Activated B cell treated with CpG ODN at 0.5 μM for 24 hours (primary cell): ENCODE results near the gene ERC2. TPM values are rescaled to one million over a fixed set of nuclear protein-coding genes. Genes with fewer than 3 reads are reported as not detected.

ENCODE experiments used
- ATAC-seq: fragments of 200-7000 bp; cut with Tn5 transposase; one replicate; pipeline ENCODE4 v1.10.0; 2021; ENCODE audit warnings: low read depth, mild to moderate bottlenecking, moderate library complexity
- CTCF ChIA-PET: fragments of 350-600 bp; sonication (Branson Sonifier 250); formaldehyde crosslinking; loops from one replicate; lab custom pipeline; 2021; ENCODE audit warnings: antibody characterized with exemption; lab: Charles Lee
- POLR2A ChIA-PET: fragments of 350-600 bp; sonication (Branson Sonifier 250); formaldehyde crosslinking; loops from one replicate; lab custom pipeline; 2021; ENCODE audit warnings: antibody characterized with exemption; lab: Charles Lee
- DNase-seq: peaks from one replicate; pipeline ENCODE4 v3.0.0; 2022
- H3K27ac Mint-ChIP-seq: one replicate; pipeline ENCODE4 v1.8.0; 2020; ENCODE audit warnings: mixed read lengths
- H3K27me3 Mint-ChIP-seq: one replicate; pipeline ENCODE4 v1.8.0; 2021; ENCODE audit warnings: mixed read lengths
- H3K36me3 Mint-ChIP-seq: one replicate; pipeline ENCODE4 v1.8.0; 2021; ENCODE audit warnings: low read depth, mixed read lengths
- H3K4me1 Mint-ChIP-seq: one replicate; pipeline ENCODE4 v1.8.0; 2021; ENCODE audit warnings: mixed read lengths
- H3K4me3 Mint-ChIP-seq: one replicate; pipeline ENCODE4 v1.8.0; 2020; ENCODE audit warnings: mild to moderate bottlenecking, mixed read lengths
- H3K9me3 Mint-ChIP-seq: one replicate; pipeline ENCODE4 v1.8.0; 2020; ENCODE audit warnings: mixed read lengths
- CTCF ChIP-seq: fragments of 200-600 bp; IDR thresholded peaks from one replicate; pipeline ENCODE4 v1.8.0; 2022; ENCODE audit warnings: antibody characterized with exemption, mild to moderate bottlenecking
- intact Hi-C: fragments of 100-400 bp; cut with micrococcal nuclease; formaldehyde crosslinking; loops from one replicate; pipeline ENCODE4 v1.15.1; 2024
- total RNA-seq: library from RNA; stranded (reverse); gene quantifications from 2 replicates; pipeline ENCODE4 v1.2.3, GENCODE V29; 2022

The ERC2 gene
- total RNA-seq, 1 donor from 2014 or later: not detected

- ChIA-PET POLR2A (no interaction called here), CTCF (no interaction called here)
- Mint-ChIP-seq H3K4me3 (no peak overlapping the region), H3K4me1 (no peaks in the 10 kb centered on the region), H3K36me3 (no peaks in the 10 kb centered on the region), H3K27ac (no peak overlapping the region), H3K27me3 (peaks cover 6% of the 10 kb centered on the region), H3K9me3 (peaks cover 5% of the 10 kb centered on the region)
- DNase-seq: no peak
- intact Hi-C loops: no loop called here
- ATAC-seq: no peak
- TF ChIP-seq CTCF: no peak
Observed at GRCh38 chr3:56398659-56399058, 69.6 kb downstream of the ERC2 start.

DNA sequence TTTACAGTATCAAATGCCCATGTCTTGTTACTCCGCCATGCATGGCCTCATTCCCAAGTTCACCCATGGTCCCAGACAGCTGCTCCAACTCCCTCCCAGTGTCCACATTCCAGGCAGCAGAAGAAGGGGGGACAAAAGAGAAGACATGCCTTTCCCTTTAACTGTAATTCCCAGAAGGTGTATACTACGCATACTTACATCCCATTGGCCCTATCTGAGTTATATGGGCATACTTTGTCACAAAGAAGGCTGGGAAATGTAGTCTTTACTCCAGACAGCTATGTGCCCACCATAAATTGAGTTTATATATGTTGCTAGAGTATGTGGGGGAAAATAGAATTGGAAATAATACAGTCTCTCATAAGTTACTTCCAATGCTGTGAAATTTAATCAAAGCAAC is 70.5 kb downstream of the ERC2 start:
- ATAC-seq (no peak), DNase-seq (no peak)
- ChIA-PET CTCF (no interaction called here), POLR2A (no interaction called here)
- Mint-ChIP-seq H3K4me3 (no peak overlapping the region), H3K4me1 (no peaks in the 10 kb centered on the region), H3K27ac (no peak overlapping the region), H3K9me3 (peaks cover 3% of the 10 kb centered on the region), H3K27me3 (peaks cover 10% of the 10 kb centered on the region), H3K36me3 (no peaks in the 10 kb centered on the region)
- TF ChIP-seq CTCF: no peak
- intact Hi-C loops: no loop called here

- Mint-ChIP-seq H3K27me3 (peaks cover 9% of the 10 kb centered on the region), H3K4me1 (no peaks in the 10 kb centered on the region), H3K4me3 (no peak overlapping the region), H3K9me3 (no peaks in the 10 kb centered on the region), H3K36me3 (no peaks in the 10 kb centered on the region), H3K27ac (no peak overlapping the region)
- ATAC-seq (no peak), DNase-seq (no peak)
- POLR2A ChIA-PET: no interaction called here
- intact Hi-C loops: no loop called here
- TF ChIP-seq CTCF: no peak
- CTCF ChIA-PET: no interaction called here
Observed at GRCh38 chr3:56389183-56389830, 79.0 kb downstream of the ERC2 start.

DNA sequence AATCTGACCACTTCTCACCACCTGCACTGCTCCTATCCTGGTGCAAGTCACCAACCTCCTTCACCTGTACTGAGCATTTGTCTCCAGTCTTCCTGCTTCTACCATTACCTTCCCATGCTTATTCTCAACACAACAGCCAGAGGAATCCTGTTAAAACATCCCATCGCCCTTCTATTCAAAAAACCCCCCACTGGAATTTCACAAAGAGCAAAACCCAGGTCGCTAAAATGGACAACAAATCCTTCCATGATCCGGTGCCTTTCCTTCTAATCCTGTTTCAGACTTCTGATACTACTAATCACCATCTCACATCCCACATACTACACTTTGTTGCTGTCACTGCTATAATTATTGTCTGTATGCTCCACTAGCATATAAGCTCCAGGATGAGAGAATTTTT is 85.2 kb downstream of the ERC2 start:
- Mint-ChIP-seq H3K4me1 (no peaks in the 10 kb centered on the region), H3K4me3 (no peak overlapping the region), H3K27ac (no peak overlapping the region), H3K9me3 (no peaks in the 10 kb centered on the region), H3K27me3 (no peaks in the 10 kb centered on the region), H3K36me3 (no peaks in the 10 kb centered on the region)
- POLR2A ChIA-PET: no interaction called here
- intact Hi-C loops: no loop called here
- TF ChIP-seq CTCF: no peak
- CTCF ChIA-PET: no interaction called here
- no peak for ATAC-seq
- DNase-seq: no peak

DNA sequence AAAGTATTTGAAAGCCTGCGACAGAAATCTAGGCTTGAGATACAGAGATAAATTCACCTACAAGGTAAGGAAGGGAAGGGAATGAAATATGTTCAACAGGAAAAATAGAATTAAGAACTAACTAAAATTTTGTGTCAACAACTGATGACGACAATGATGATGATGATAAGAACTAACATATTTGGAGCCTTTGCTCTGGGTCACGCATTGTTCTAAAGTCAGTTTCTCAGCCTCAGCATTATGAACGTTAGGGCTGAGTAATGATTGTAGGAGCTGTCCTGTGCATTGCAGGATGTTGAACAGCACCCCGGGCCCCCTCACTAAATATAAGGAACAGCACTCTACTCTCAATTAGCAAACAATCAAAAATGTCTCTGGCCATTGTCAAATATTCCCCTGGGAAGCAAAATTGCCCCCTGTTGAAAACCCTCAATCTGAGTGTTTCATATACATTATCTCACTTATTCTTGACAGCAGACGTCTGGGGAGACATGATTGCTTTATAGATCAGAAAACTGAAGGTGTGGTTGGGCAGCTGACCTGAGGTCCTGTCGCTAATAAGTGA is 88.5 kb downstream of the ERC2 start:
- TF ChIP-seq CTCF: no peak
- Mint-ChIP-seq H3K27ac (no peak overlapping the region), H3K36me3 (no peaks in the 10 kb centered on the region), H3K27me3 (peaks cover 4% of the 10 kb centered on the region), H3K9me3 (peaks cover 18% of the 10 kb centered on the region), H3K4me1 (no peaks in the 10 kb centered on the region), H3K4me3 (no peak overlapping the region)
- ChIA-PET CTCF (interaction anchor here (0.6 kb wide), 1 partner anchor 12 kb away, joined by 7 read pairs; no protein-coding TSS in a partner anchor), POLR2A (no interaction called here)
- ATAC-seq (no peak), DNase-seq (no peak)
- intact Hi-C loops: no loop called here
